Fibroblast of skin of right quadriceps (primary cell): ENCODE measurements around the gene ERBB4.
A peak's percentile ranks its signal among the peaks of the same experiment; 100 is the strongest.
"Not testable (repeated sequence)": the region's sequence is repeated elsewhere in the genome, so short reads cannot be mapped to it uniquely, and the experiment has no call there.

Experiments used
- DNase-seq: peaks from one replicate; pipeline ENCODE4 v3.0.0-alpha.2; 2013

ERBB4 gene

GRCh38 chr2:212133337-212133736 lies 405.3 kb downstream of the ERBB4 start:
- DNase-seq, result no peak

GRCh38 chr2:212124598-212124997 lies 414.0 kb downstream of the ERBB4 start:
- DNase-seq, result no peak

GRCh38 chr2:212119591-212119990 lies 419.0 kb downstream of the ERBB4 start:
- no peak for DNase-seq

GRCh38 chr2:212117926-212118325 lies 420.7 kb downstream of the ERBB4 start:
- DNase-seq, result no peak

- DNase-seq, result no peak
Observed at GRCh38 chr2:212114489-212114888, 424.1 kb downstream of the ERBB4 start.

GRCh38 chr2:212112401-212112800 lies 426.2 kb downstream of the ERBB4 start:
- no peak for DNase-seq

- DNase-seq, result no peak
Observed at GRCh38 chr2:212109792-212110680, 428.6 kb downstream of the ERBB4 start.

GRCh38 chr2:212109217-212109616 lies 429.4 kb downstream of the ERBB4 start:
- DNase-seq, result no peak

GRCh38 chr2:212107989-212108388 lies 430.6 kb downstream of the ERBB4 start:
- DNase-seq, result no peak

GRCh38 chr2:212107014-212107413 lies 431.6 kb downstream of the ERBB4 start:
- no peak for DNase-seq

GRCh38 chr2:212106536-212106935 lies 432.1 kb downstream of the ERBB4 start:
- DNase-seq, result not testable (repeated sequence)

GRCh38 chr2:212099658-212100057 lies 438.9 kb downstream of the ERBB4 start:
- no peak for DNase-seq

GRCh38 chr2:212098966-212099365 lies 439.6 kb downstream of the ERBB4 start:
- no peak for DNase-seq

GRCh38 chr2:212097001-212097400 lies 441.6 kb downstream of the ERBB4 start:
- no peak for DNase-seq

- no peak for DNase-seq
Observed at GRCh38 chr2:212089873-212090272, 448.7 kb downstream of the ERBB4 start.

GRCh38 chr2:212088353-212088752 lies 450.2 kb downstream of the ERBB4 start:
- DNase-seq, result no peak

- DNase-seq, result no peak
Observed at GRCh38 chr2:212083492-212083891, 455.1 kb downstream of the ERBB4 start.

- no peak for DNase-seq
Observed at GRCh38 chr2:212078103-212078502, 460.5 kb downstream of the ERBB4 start.

GRCh38 chr2:212076456-212076855 lies 462.1 kb downstream of the ERBB4 start:
- no peak for DNase-seq

- DNase-seq, result no peak
Observed at GRCh38 chr2:212073360-212073759, 465.2 kb downstream of the ERBB4 start.

- DNase-seq, result no peak
Observed at GRCh38 chr2:212066546-212066945, 472.1 kb downstream of the ERBB4 start.

- DNase-seq, result no peak
Observed at GRCh38 chr2:212064318-212064717, 474.3 kb downstream of the ERBB4 start.

- peak; percentile 64 for DNase-seq
Observed at GRCh38 chr2:212052412-212053159, 486.0 kb downstream of the ERBB4 start.

- DNase-seq, result no peak
Observed at GRCh38 chr2:212050871-212051270, 487.7 kb downstream of the ERBB4 start.
